Activated naive CD8-positive, alpha-beta T cell treated with anti-CD3 and anti-CD28 coated beads for 36 hours (primary cell): ENCODE data around the gene TMEM175. TPM values are rescaled to one million over a fixed set of nuclear protein-coding genes. Genes with fewer than 3 reads are reported as not detected.

Experiments used
- DNase-seq: peaks from one replicate; pipeline ENCODE4 v3.0.0; 2021
- H3K27ac Mint-ChIP-seq: one replicate; pipeline ENCODE4 v1.8.0; 2022; ENCODE audit warnings: mild to moderate bottlenecking, moderate library complexity, mixed read lengths
- H3K27me3 Mint-ChIP-seq: one replicate; pipeline ENCODE4 v1.8.0; 2022; ENCODE audit warnings: mild to moderate bottlenecking, mixed read lengths
- H3K36me3 Mint-ChIP-seq: one replicate; pipeline ENCODE4 v1.8.0; 2021; ENCODE audit warnings: mild to moderate bottlenecking, mixed read lengths
- H3K4me1 Mint-ChIP-seq: one replicate; pipeline ENCODE4 v1.8.0; 2021; ENCODE audit warnings: mixed read lengths
- H3K4me3 Mint-ChIP-seq: one replicate; pipeline ENCODE4 v1.8.0; 2022; ENCODE audit warnings: mild to moderate bottlenecking, moderate library complexity, mixed read lengths
- H3K9me3 Mint-ChIP-seq: one replicate; pipeline ENCODE4 v1.8.0; 2022; ENCODE audit warnings: mixed read lengths
- total RNA-seq, 2 experiments: library from RNA; stranded (reverse); gene quantifications; one replicate each; pipeline ENCODE4 v1.2.3, GENCODE V29; 2021

Gene TMEM175
- total RNA-seq, 2 experiments from 2014 or later, result 14.4 to 17.6 TPM

GRCh38 chr4:893995-894705 lies 38.1 kb upstream of the TMEM175 start:
- Mint-ChIP-seq H3K9me3 (no peaks in the 10 kb centered on the region), H3K4me1 (no peaks in the 10 kb centered on the region), H3K36me3 (peaks cover 3% of the 10 kb centered on the region), H3K27me3 (no peaks in the 10 kb centered on the region), H3K27ac (no peak overlapping the region), H3K4me3 (no peak overlapping the region)
- no peak for DNase-seq

DNA sequence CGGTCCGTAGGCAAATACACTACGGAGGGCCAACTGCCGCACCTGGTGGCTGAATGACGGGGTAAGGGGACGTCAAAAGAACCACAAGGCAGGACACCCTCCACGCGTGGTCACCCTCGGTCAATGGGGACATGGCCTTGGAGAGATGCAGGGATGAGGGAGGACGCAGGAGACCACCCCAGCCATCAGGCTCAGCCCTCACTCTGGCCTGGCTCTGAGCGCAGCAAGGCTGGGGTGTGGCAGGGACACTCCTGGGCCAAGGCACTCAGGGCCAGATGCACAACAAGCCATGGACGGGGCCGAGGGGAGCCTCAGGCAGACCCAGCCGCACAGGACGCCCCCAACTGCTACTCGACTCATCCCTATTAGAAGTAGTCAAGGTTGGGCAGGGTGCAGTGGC lies 36.7 kb upstream of the TMEM175 start:
- Mint-ChIP-seq H3K4me3 (no peak overlapping the region), H3K4me1 (no peaks in the 10 kb centered on the region), H3K36me3 (peaks cover 3% of the 10 kb centered on the region)

GRCh38 chr4:896216-896615 lies 36.0 kb upstream of the TMEM175 start:
- Mint-ChIP-seq H3K27me3 (no peaks in the 10 kb centered on the region), H3K4me1 (no peaks in the 10 kb centered on the region), H3K9me3 (no peaks in the 10 kb centered on the region), H3K27ac (no peak overlapping the region), H3K36me3 (peaks cover 2% of the 10 kb centered on the region), H3K4me3 (no peak overlapping the region)
- no peak for DNase-seq

More for the DNA sequence above, 36.7 kb upstream of the TMEM175 start:
- DNase-seq, result no peak
- Mint-ChIP-seq H3K9me3 (no peaks in the 10 kb centered on the region), H3K27me3 (no peaks in the 10 kb centered on the region), H3K27ac (no peak overlapping the region)

DNA sequence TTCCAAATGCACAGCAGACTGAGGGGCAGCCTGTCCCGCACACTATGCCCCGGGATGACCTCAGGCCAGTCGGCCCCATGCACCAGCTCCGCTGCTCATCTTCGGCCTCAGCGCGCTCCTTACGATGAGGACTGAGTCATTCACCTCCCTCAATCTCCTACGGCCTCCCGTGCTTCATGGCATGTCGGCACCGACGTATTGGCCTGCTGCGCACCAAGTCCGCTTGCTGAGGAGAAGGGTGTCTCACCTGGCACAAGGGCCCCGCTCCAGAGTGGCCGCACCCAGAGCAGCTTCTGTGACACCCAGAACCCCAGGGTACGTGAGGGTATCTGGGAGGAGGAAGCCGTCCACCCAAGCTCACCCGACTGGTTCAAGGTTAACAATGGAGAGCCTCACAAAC lies 35.6 kb upstream of the TMEM175 start:
- Mint-ChIP-seq H3K27ac (no peak overlapping the region), H3K9me3 (no peaks in the 10 kb centered on the region), H3K36me3 (peaks cover 2% of the 10 kb centered on the region), H3K27me3 (no peaks in the 10 kb centered on the region), H3K4me1 (no peaks in the 10 kb centered on the region), H3K4me3 (no peak overlapping the region)
- no peak for DNase-seq

DNA sequence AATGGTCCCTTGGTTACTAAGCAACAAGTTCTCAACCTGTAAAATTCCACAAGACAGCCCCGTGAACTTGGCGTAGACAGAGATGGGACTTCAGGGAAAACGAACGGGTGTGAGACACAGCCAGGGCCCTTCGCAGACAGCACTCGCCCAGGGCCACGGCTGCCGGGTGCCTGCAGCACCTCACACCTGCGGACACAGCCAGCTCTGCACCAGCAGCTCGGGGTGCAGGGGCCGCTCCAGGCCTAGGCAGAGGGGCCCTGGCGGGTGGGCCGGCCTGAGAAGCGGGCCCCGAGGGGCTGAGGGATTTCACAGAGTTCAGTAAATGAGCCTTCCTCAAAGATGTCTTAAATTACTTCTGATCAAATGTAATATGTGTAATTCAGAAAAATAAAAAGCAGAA lies 34.1 kb upstream of the TMEM175 start:
- Mint-ChIP-seq H3K27me3 (no peaks in the 10 kb centered on the region), H3K4me3 (no peak overlapping the region), H3K36me3 (peaks cover 2% of the 10 kb centered on the region), H3K27ac (no peak overlapping the region), H3K4me1 (no peaks in the 10 kb centered on the region), H3K9me3 (no peaks in the 10 kb centered on the region)
- DNase-seq, result no peak

DNA sequence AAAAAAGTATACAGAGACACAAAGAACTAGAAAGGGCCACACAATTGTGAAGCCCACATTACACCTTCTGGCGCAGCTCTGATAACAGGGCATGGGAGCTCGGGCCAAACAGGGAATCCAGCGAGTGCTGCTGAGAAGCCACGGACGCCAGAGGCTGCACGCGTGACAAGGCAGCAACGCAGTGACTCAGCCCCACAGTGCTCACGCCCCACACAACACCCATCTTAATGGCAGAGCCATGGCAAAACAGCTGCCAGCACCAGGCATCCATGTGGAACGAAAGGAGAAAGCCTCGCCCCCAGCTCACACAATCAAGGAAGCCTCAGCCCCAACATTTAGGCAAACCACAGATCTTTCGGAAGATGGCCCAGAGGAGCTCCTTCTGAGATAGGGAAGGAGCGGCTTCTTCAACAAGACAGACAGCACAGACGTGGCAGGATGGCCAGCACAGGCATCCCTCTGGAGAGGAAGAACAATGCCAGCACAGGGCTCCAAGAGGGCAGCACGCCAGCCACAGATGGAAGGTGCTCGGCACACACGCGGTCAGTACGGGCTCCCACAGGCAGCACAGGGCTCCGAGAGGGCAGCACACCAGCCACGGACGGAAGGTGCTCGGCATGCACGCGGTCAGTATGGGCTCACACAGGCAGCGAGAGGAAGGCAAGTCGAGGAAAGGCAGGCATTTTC lies 33.2 kb upstream of the TMEM175 start:
- Mint-ChIP-seq H3K36me3 (peaks cover 2% of the 10 kb centered on the region), H3K27me3 (no peaks in the 10 kb centered on the region), H3K27ac (no peak overlapping the region), H3K4me1 (no peaks in the 10 kb centered on the region), H3K9me3 (no peaks in the 10 kb centered on the region), H3K4me3 (no peak overlapping the region)
- no peak for DNase-seq

- Mint-ChIP-seq H3K27me3 (no peaks in the 10 kb centered on the region), H3K4me1 (no peaks in the 10 kb centered on the region), H3K36me3 (peaks cover 2% of the 10 kb centered on the region), H3K4me3 (no peak overlapping the region), H3K9me3 (no peaks in the 10 kb centered on the region), H3K27ac (no peak overlapping the region)
- no peak for DNase-seq
Measured at GRCh38 chr4:899556-899906, 32.7 kb upstream of the TMEM175 start.

DNA sequence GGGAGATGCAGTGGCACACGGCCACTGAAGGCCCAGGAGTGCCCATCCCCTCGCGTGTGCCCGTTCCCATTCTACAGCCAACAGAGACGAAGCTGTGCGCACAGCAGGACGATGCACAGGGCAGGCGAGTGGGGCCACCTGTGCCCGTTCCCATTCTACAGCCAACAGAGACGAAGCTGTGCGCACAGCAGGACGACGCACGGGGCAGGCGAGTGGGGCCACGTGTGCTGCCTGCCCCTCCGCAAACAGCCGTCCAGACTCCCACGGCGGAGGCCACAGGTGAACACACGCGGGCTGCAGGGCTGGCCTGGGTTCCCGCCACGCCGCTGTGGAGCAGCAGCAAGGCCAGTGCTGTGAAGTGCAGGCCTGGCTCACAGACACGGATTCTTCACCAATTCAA lies 32.2 kb upstream of the TMEM175 start:
- no peaks in the 10 kb centered on the region for H3K27me3 Mint-ChIP-seq
- H3K9me3 Mint-ChIP-seq, result no peaks in the 10 kb centered on the region
- no peak for DNase-seq
- no peak overlapping the region for H3K4me3 Mint-ChIP-seq
- no peaks in the 10 kb centered on the region for H3K4me1 Mint-ChIP-seq
- peaks cover 5% of the 10 kb centered on the region for H3K36me3 Mint-ChIP-seq
- H3K27ac Mint-ChIP-seq, result no peak overlapping the region

DNA sequence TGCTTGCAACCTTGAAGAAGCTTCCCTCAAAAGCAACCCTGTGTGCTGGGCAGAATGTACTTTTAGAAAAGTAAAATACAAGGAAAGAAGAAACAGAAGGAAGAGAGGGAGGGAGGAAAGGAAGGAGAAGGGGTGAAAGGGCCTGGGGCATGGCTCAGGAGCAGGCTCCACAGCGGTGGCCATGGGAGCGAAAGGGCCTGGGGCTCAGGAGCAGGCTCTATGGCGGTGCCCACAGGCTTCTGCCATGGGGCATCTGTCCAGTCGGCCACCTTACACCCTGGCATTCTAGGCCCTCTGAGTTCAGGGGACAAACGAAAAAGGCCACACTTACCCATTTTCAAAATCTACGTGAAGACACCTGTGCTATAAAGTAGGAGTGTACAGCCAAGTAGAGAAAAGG lies 31.5 kb upstream of the TMEM175 start:
- peaks cover 10% of the 10 kb centered on the region for H3K36me3 Mint-ChIP-seq
- DNase-seq, result no peak
- no peaks in the 10 kb centered on the region for H3K4me1 Mint-ChIP-seq
- H3K9me3 Mint-ChIP-seq, result peaks cover 2% of the 10 kb centered on the region
- H3K27me3 Mint-ChIP-seq, result no peaks in the 10 kb centered on the region
- no peak overlapping the region for H3K27ac Mint-ChIP-seq
- H3K4me3 Mint-ChIP-seq, result no peak overlapping the region

GRCh38 chr4:901192-901910 lies 30.9 kb upstream of the TMEM175 start:
- Mint-ChIP-seq H3K27me3 (no peaks in the 10 kb centered on the region), H3K4me3 (no peak overlapping the region), H3K9me3 (peaks cover 3% of the 10 kb centered on the region), H3K27ac (no peak overlapping the region), H3K4me1 (no peaks in the 10 kb centered on the region), H3K36me3 (peaks cover 15% of the 10 kb centered on the region)
- DNase-seq, result no peak

DNA sequence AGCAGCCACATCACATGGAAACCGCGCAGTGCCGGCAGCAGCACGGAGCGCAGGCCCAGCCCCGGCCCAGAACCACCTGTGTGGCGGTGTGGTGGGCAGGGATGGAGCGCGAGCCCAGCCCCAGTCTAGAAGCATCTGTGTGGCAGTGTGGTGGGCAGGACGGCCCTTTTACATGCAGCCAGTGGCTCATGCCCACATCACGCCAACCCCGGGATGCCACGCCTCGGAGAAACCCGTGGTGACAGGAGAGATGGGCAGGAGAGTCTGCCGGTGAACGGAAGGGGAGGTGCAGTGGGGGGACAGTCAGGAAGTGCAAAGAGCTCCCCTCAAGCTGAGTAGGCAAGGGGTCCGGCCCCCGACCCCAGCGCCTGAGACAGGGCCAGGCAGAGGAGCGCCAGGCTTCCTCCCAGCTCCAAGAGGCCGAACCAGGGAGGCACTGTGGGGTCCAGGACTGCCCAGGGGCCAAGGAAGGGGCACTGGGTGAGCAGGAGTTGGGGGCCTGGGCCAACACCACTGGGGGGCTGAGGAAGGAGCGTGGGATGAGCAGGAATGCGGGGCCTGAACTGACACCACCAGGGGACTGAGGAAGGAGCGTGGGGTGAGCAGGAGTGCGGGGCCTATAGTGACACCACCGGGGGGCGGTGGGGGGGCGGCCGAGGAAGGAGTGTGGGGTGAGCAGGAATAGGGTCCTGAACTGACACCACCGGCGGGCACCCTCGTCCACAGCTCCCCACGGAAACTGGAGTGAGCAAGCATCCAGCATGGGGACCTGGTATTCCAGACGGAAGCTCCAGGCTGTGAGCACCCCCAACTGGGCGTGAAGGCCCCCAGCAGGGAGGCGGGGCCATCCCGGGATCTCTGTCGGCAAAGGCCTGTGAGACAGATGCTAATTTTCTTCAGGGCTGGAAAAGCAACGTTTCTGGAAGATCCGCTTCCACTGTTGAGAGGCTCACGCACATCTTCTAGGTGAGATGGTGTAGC lies 28.9 kb upstream of the TMEM175 start:
- Mint-ChIP-seq H3K27me3 (no peaks in the 10 kb centered on the region), H3K4me3 (no peak overlapping the region), H3K36me3 (peaks cover 19% of the 10 kb centered on the region), H3K4me1 (no peaks in the 10 kb centered on the region), H3K9me3 (peaks cover 3% of the 10 kb centered on the region), H3K27ac (no peak overlapping the region)
- DNase-seq, result no peak

GRCh38 chr4:905485-906338 lies 26.5 kb upstream of the TMEM175 start:
- Mint-ChIP-seq H3K4me3 (no peak overlapping the region), H3K27me3 (no peaks in the 10 kb centered on the region), H3K4me1 (no peaks in the 10 kb centered on the region), H3K27ac (peak overlapping the region; percentile 45), H3K9me3 (peaks cover 3% of the 10 kb centered on the region), H3K36me3 (peaks cover 19% of the 10 kb centered on the region)
- DNase-seq, result peak; percentile 17

- H3K27me3 Mint-ChIP-seq, result no peaks in the 10 kb centered on the region
- H3K36me3 Mint-ChIP-seq, result peaks cover 19% of the 10 kb centered on the region
- no peaks in the 10 kb centered on the region for H3K4me1 Mint-ChIP-seq
- DNase-seq, result no peak
- H3K9me3 Mint-ChIP-seq, result peaks cover 3% of the 10 kb centered on the region
- H3K27ac Mint-ChIP-seq, result no peak overlapping the region
- H3K4me3 Mint-ChIP-seq, result no peak overlapping the region
Measured at GRCh38 chr4:906339-907102, 25.7 kb upstream of the TMEM175 start.

DNA sequence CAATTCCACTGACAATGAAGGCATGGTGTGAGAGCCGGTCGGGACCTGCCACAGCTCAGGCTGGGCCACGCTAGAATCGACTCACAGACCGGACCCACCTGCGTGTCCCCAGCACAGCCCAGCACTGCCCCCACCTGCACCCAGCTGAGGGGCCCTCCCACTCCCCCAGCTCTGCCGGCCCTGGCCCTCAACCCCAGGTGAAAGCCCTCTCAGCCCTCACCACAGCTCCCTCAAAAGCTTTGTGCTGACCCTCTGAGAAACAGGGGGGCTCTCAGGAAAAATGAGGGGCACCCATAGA lies 25.2 kb upstream of the TMEM175 start:
- H3K4me1 Mint-ChIP-seq, result no peaks in the 10 kb centered on the region
- no peak overlapping the region for H3K27ac Mint-ChIP-seq
- no peak overlapping the region for H3K4me3 Mint-ChIP-seq
- no peaks in the 10 kb centered on the region for H3K27me3 Mint-ChIP-seq
- H3K9me3 Mint-ChIP-seq, result peaks cover 3% of the 10 kb centered on the region
- no peak for DNase-seq
- peaks cover 19% of the 10 kb centered on the region for H3K36me3 Mint-ChIP-seq
